Kidney (tissue), 14 donors: Measurements from ENCODE around the gene NOTCH2. TPM values are rescaled to one million over a fixed set of nuclear protein-coding genes. Genes with fewer than 3 reads are reported as not detected.

ENCODE experiments used
- DNase-seq, 5 donors: peaks; one replicate each; pipeline ENCODE4 v3.0.0-alpha.2; 2013 to 2020
- FAIRE-seq: peaks from 2 replicates; lab custom pipeline; 2012; peaks lifted over from hg19 to GRCh38; lab: Jason Lieb, UNC
- H3K27ac ChIP-seq, 2 donors: one replicate each; pipeline ENCODE4 v1.7.0; 2013; ENCODE audit warnings: low read depth in 2 of 2, low read length in 2 of 2, inconsistent platforms in 1 of 2
- H3K27me3 ChIP-seq: one replicate; pipeline ENCODE4 v1.7.1; 2013; ENCODE audit warnings: low read length, inconsistent platforms; ENCODE audit not compliant: control insufficient read depth, insufficient read depth
- H3K36me3 ChIP-seq, 3 donors: one replicate each; pipeline versions ENCODE4 v1.7.0 to v1.7.1; 2013; ENCODE audit warnings: low read length in 3 of 3, control low read depth in 1 of 3, inconsistent platforms in 1 of 3; ENCODE audit not compliant: insufficient read depth in 3 of 3, control insufficient read depth in 2 of 3
- H3K4me1 ChIP-seq, 3 donors: one replicate each; pipeline versions ENCODE4 v1.7.0 to v1.7.1; 2013; ENCODE audit warnings: low read length in 3 of 3, inconsistent platforms in 1 of 3, low read depth in 1 of 3; ENCODE audit not compliant: control insufficient read depth in 2 of 3, insufficient read depth in 2 of 3
- H3K4me3 ChIP-seq, 3 donors: one replicate each; pipeline versions ENCODE4 v1.7.0 to v1.8.1; 2013; ENCODE audit warnings: low read length in 3 of 3, control low read depth in 1 of 3, inconsistent platforms in 1 of 3
- H3K9ac ChIP-seq, 3 donors: one replicate each; pipeline versions ENCODE4 v1.7.0 to v1.7.1; 2013; ENCODE audit warnings: low read length in 3 of 3, control low read depth in 1 of 3, inconsistent platforms in 1 of 3
- H3K9me3 ChIP-seq, 3 donors: one replicate each; pipeline versions ENCODE4 v1.7.0 to v1.7.1; 2013; ENCODE audit warnings: low read length in 3 of 3, control low read depth in 1 of 3, inconsistent platforms in 1 of 3; ENCODE audit not compliant: control insufficient read depth in 2 of 3, insufficient read depth in 1 of 3
- CTCF ChIP-seq: IDR thresholded peaks from 3 replicates; pipeline ENCODE4 v1.5.1; 2012; ENCODE audit warnings: mild to moderate bottlenecking, moderate library complexity, borderline replicate concordance; ENCODE audit not compliant: insufficient read depth; ENCODE audit errors: extremely low read depth
- intact Hi-C: fragments of 100-400 bp; cut with DNase I; formaldehyde crosslinking; loops from one replicate; pipeline ENCODE4 v1.11.1; 2022
- polyA plus RNA-seq: library from polyadenylated mRNA; stranded (reverse); fragments of 350-450 nt; fragmentation: Illumina TruSeq; extraction: RNeasy Lipid Tissue Mini Kit (QIAGEN cat#74804); gene quantifications from one replicate; pipeline ENCODE4 v1.2.3, GENCODE V29; 2014; ENCODE audit warnings: low read depth, low replicate concordance; ENCODE audit not compliant: insufficient read depth
- total RNA-seq: library from RNA; stranded (reverse); fragmentation: NEBNext Ultra II Directional; extraction: Animal tissue kit (Norgen Biotek cat#: 25700); gene quantifications from one replicate; pipeline ENCODE4 v1.2.1, GENCODE V29; 2021
- donor health status: control.
- donor health status: control.
- donor health status: control.
- donor health status: control.
- donor health status: control.
- donor health status: DM: yes; HTN: yes; CAD: no.
- donor health status: Normal renal cell carcinoma (clear cell type).

NOTCH2 gene
- total and polyA plus RNA-seq, 2 donors from 2014 or later: 4.9 to 113 TPM

GRCh38 chr1:119929643-119930315 is 139.7 kb downstream of the NOTCH2 start:
- H3K27ac ChIP-seq: no peak overlapping the region
- no peak overlapping the region for H3K4me3 ChIP-seq
- peaks cover 23 to 42% (median 24%) of the 10 kb centered on the region in 3 donors for H3K36me3 ChIP-seq
- no peak for FAIRE-seq
- peaks cover 2 to 6% (median 4%) of the 10 kb centered on the region in 3 donors for H3K9me3 ChIP-seq
- DNase-seq: no peak
- no peaks in the 10 kb centered on the region for H3K4me1 ChIP-seq
- TF ChIP-seq CTCF: no peak
- no peaks in the 10 kb centered on the region for H3K27me3 ChIP-seq
- intact Hi-C loops: no loop called here
- no peak overlapping the region for H3K9ac ChIP-seq

GRCh38 chr1:119926553-119926952 is 142.9 kb downstream of the NOTCH2 start:
- DNase-seq (no peak), FAIRE-seq (no peak)
- H3K36me3 ChIP-seq: peaks cover 22 to 61% (median 35%) of the 10 kb centered on the region in 3 donors
- H3K4me3 ChIP-seq: no peak overlapping the region
- intact Hi-C loops: no loop called here
- H3K27me3 ChIP-seq: no peaks in the 10 kb centered on the region
- no peaks in the 10 kb centered on the region for H3K4me1 ChIP-seq
- H3K9ac ChIP-seq: no peak overlapping the region
- TF ChIP-seq CTCF: no peak
- no peaks in the 10 kb centered on the region for H3K9me3 ChIP-seq
- H3K27ac ChIP-seq: no peak overlapping the region

GRCh38 chr1:119924948-119925898 is 144.2 kb downstream of the NOTCH2 start:
- no peak overlapping the region for H3K9ac ChIP-seq
- FAIRE-seq: no peak
- H3K9me3 ChIP-seq: no peaks in the 10 kb centered on the region
- peak in 1 of 5 donors; percentile 50 for DNase-seq
- peaks cover 25 to 73% (median 47%) of the 10 kb centered on the region in 3 donors for H3K36me3 ChIP-seq
- no peak overlapping the region for H3K4me3 ChIP-seq
- H3K27ac ChIP-seq: no peak overlapping the region
- H3K4me1 ChIP-seq: no peaks in the 10 kb centered on the region
- H3K27me3 ChIP-seq: no peaks in the 10 kb centered on the region
- intact Hi-C loops: no loop called here
- TF ChIP-seq CTCF: no peak
